Measurements from ENCODE around the gene TBCD.

DNA sequence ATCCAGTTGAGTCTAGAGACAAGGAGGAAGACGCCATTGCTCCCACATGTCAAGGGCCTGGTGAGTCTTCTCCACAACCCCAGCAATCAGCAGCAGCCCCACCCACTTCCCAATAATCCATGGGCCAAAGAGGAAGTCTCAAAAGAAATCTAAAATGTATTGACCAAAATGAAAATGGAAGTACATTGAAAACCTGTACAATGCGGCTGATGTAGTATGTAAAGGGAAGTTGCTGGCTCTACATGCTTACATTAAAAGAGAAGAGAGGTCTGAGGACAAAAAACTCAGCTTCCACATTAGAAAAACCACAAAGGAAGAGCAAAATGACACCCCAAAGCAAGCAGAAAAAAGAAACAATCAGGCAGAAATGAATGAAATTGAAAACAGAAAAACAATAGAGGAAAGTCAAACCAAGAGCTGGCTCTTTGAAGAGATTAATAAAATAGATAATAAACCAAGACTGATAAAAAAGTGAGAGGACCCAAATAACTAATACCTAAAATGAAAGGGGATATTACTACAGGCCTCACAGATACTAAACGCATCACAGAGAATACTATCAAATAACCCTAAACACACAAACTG lies 227.0 kb downstream of the TBCD start:
- TF ChIP-seq CTCF (IDR thresholded peaks at IDR 0.05) (no peak), POLR2AphosphoS5 (IDR thresholded peaks at IDR 0.05) (no peak), POLR2A (IDR thresholded peaks at IDR 0.05) (no peak)

All from breast epithelium (tissue), 3 donors.